Epithelial cell of proximal tubule (primary cell): ENCODE results near the gene KLRC4. TPM values are rescaled to one million over a fixed set of nuclear protein-coding genes. Genes with fewer than 3 reads are reported as not detected.
"Not testable (repeated sequence)": the region's sequence is repeated elsewhere in the genome, so short reads cannot be mapped to it uniquely, and the experiment has no call there.

Source experiments
- DNase-seq: peaks from one replicate; pipeline ENCODE4 v3.0.0-alpha.2; 2011; ENCODE audit warnings: low read depth
- H3K4me3 ChIP-seq: 2 replicates; pipeline ENCODE4 v1.5.1; 2011; ENCODE audit warnings: low read depth, mild to moderate bottlenecking, low read length
- CTCF ChIP-seq: conservative IDR thresholded peaks from 2 replicates; pipeline ENCODE4 v1.5.1; 2012; ENCODE audit warnings: low read depth, mild to moderate bottlenecking, low read length
- total RNA-seq: library from RNA; depleted of rRNA; stranded (reverse); fragments of >200 nt; gene quantifications from 2 replicates; pipeline ENCODE4 v1.2.3, GENCODE V29; 2015

Gene KLRC4
- total RNA-seq, 1 donor from 2014 or later, result not detected

- not testable (repeated sequence) for DNase-seq, H3K4me3 ChIP-seq
These were observed 26.3 kb upstream of the KLRC4 start, which contains the start of gene KLRC2 for GRCh38 chr12:10435816-10436215. KLRC2 (minus strand) TSS chr12:10436010; CDS start chr12:10435986, 24 bp downstream.

- not testable (repeated sequence) for H3K4me3 ChIP-seq, DNase-seq
These were observed 21.1 kb upstream of the KLRC4 start for GRCh38 chr12:10430623-10431022.

DNA sequence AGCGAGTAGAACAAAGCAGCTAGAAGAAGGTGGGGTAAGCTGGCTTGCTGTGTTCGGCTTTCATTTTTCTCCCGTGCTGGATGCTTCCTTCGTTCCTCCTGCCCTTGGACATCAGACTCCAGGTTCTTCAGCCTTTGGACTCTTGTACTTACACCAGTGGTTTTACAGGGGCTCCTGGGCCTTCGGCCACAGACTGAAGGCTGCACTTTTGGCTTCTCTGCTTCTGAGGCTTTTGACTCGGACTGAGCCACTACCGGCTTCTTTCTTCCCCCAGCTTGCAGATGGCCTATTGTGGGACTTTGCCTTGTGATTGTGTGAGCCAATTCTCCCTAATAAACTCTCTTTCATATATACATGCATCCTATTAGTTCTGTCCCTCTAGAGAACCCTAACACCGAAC, 16.4 kb upstream of the KLRC4 start:
- not testable (repeated sequence) for DNase-seq, H3K4me3 ChIP-seq

DNA sequence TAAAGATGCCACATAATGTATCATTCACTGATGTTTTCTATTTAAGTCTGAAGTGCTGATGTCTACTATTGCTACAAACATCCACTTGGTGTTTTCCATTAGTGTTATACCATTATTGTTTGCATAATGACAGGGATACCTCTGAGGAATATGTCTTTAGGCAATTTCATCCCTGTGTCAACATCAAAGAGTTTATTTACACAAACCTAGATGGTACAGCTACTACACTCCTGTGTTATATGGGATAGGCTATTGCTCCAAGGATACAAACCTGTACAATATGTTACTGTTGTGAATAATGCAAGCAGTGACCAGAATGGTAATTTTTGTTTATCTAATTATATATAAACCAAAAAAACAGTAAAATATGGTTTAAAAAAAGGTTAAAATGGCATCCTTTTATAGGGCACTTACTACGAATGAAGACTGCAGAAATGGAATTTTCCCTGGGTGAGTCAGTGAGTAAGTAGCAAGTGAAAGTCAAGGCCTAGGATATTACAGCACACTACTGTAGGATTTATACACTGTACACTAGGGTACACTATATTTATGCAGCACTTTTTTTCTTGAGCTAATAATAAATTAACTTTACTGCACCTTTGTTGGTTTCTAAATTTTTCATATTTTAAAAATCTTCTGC, 14.8 kb upstream of the KLRC4 start:
- not testable (repeated sequence) for DNase-seq, H3K4me3 ChIP-seq

DNA sequence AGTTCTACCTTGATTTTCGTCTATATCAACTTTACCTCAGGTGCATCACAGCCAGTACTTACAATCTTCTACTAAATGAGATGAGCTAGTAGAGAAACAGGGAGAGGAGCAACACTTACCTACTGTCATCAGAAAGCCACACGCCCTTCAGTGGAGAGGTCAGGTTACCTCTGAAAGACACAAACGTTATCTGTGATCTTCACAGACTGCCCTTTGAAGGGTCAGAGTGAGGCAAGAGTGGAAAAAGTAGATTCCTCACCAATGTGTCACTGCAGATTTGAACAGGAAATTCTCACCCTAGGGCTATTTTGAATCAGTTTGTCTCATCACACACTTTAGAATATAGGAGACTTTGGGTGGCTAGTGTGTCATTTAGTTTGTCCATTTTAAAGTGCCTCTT, 12.6 kb upstream of the KLRC4 start:
- H3K4me3 ChIP-seq, DNase-seq: not testable (repeated sequence)

DNA sequence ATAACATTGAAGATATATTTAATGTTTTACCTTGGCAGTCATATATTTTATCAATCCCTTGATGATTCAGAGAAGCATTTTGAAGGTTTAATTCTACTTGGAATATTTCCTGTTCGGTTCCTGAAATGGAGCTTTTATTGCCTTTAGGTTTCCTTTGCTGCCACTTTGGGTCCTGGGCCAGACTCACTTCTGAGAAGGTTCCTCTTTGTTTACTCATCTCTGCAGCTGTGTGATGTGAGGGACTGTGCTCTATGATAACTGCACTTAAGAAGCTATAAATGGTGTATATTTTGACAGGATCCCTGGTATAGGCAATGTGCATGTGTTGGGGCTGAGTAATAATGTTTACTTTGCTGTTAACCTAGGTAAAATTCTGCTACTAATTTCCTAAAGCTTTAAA, 10.8 kb upstream of the KLRC4 start, which contains the start of gene KLRC3:
KLRC3 (minus strand) TSS at position 262 of the 400 bp plus-strand sequence; CDS start at position 217, 45 bp downstream.
- not testable (repeated sequence) for DNase-seq, H3K4me3 ChIP-seq

DNA sequence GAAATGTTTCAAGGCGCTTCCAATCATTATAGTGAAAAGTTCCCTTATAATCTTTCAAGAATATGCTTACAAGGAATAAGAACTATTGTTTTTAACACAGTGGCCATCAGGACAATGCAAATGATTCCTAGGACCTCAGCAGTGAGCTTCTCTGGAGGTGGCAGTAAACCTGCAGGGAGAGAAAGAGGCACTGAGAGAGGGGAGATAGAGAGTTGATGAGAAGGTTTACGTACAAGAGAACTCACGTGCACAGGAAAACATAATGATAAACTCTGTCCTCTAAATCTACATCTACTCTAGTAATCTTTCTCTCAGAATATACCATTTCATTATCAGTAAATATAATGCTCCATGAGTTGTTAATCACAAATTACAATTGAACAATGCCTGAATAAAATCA, 715 bp downstream of the KLRC4 start:
- no peak for DNase-seq
- no peak overlapping the region for H3K4me3 ChIP-seq
- no peak for TF ChIP-seq CTCF

DNA sequence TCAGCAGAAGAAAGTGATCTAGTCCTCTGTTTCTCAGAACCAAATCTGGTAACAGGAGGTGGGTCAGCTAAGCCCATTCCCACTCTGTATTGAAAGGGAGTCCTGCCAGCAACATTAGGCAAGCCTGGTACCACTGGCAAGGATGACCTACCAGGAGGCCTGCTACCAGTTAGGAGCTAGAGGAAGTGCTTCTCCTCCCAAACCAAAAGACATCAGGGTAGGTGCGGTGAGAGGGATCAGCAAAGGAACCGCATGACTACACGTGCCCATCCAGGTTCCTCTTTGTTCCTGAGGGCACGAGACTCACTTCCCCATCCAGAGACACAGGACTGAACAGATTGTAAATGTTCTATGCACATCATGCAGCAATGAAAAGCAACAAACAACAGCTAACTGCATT, 2.8 kb downstream of the KLRC4 start:
- no peak for DNase-seq
- H3K4me3 ChIP-seq, result no peak overlapping the region
- TF ChIP-seq CTCF, result no peak

- no peak overlapping the region for H3K4me3 ChIP-seq
- TF ChIP-seq CTCF, result no peak
- DNase-seq, result no peak
These were observed 4.3 kb downstream of the KLRC4 start for GRCh38 chr12:10405294-10405693.

DNA sequence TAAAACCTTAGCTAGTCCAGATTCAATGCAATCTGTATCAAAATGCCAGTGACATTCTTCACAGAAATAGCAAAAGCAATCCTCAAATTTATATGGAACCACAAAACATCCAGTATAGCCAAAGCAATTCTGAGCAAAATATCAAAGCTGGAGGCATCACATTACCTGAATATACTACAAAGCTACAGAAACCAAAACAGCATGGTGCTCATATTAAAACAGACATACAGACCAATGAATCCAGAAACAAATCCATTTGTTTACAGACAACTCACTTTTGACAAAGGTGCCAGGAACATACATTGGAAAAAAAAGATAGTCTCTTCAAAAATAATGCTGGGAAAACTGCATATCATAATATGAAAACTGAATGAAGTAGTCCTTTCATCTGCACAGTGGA, 4.8 kb downstream of the KLRC4 start:
- no peak for DNase-seq
- TF ChIP-seq CTCF, result no peak
- H3K4me3 ChIP-seq, result no peak overlapping the region
